K562 (cell line): Measurements from ENCODE around the gene HFE. TPM values are rescaled to one million over a fixed set of nuclear protein-coding genes. Genes with fewer than 3 reads are reported as not detected.

ENCODE experiments used
- ATAC-seq: fragments of 200-7000 bp; cut with Tn5 transposase; 3 replicates; pipeline ENCODE4 v1.9.1; 2020; ENCODE audit warnings: moderate library complexity
- BruUV-seq: library from RNA; stranded (reverse); fragments of 400-500 nt; replicated peaks from 2 replicates; lab custom pipeline; 2021; lab: Mats Ljungman, UMichigan
- CTCF ChIA-PET: fragments of 300-600 bp; formaldehyde crosslinking; extraction: SDS; loops from one replicate; lab custom pipeline; 2021; ENCODE audit warnings: low intra/inter-chr PET ratio; lab: Yijun Ruan, JAX
- POLR2A ChIA-PET: fragments of 300-600, 350-650 bp; sonication (Branson Sonifier 250); formaldehyde crosslinking; extraction: SDS; loops from one replicate; lab custom pipeline; 2021; ENCODE audit warnings: antibody characterized with exemption, inconsistent platforms; lab: Yijun Ruan, JAX
- DNase-seq, 4 experiments: peaks; one replicate each; pipeline versions ENCODE4 v3.0.0 to v3.0.0-alpha.2; 2011 to 2018; ENCODE audit warnings: low spot score in 3 of 4, mixed read lengths in 3 of 4; ENCODE audit errors: extremely low read depth in 1 of 4
- FAIRE-seq: peaks from 2 replicates; lab custom pipeline; 2011; peaks lifted over from hg19 to GRCh38; lab: Jason Lieb, UNC
- H2AFZ ChIP-seq: 2 replicates; pipeline ENCODE4 v1.6.0; 2011; ENCODE audit warnings: low read depth, low read length, control low read depth, inconsistent platforms
- H3K27ac ChIP-seq: fragments of 200-600 bp; 3 replicates; pipeline ENCODE4 v1.8.0; 2011; ENCODE audit warnings: low read depth, mild to moderate bottlenecking, control low read depth, inconsistent platforms, low read length, moderate library complexity, mixed read lengths; ENCODE audit errors: extremely low read depth
- H3K27me3 ChIP-seq, 2 experiments: fragments of 300-600 bp in 1 of 2; 2 replicates in 1 of 2; 3 replicates in 1 of 2; pipeline versions ENCODE4 v1.6.0 to v1.8.0; 2011; ENCODE audit warnings: inconsistent platforms in 2 of 2, low read length in 2 of 2, mild to moderate bottlenecking in 1 of 2, mixed read lengths in 1 of 2, moderate library complexity in 1 of 2; ENCODE audit not compliant: control insufficient read depth in 2 of 2, insufficient read depth in 2 of 2
- H3K36me3 ChIP-seq: fragments of 300-600 bp; 3 replicates; pipeline ENCODE4 v1.8.0; 2011; ENCODE audit warnings: mild to moderate bottlenecking, low read length, inconsistent platforms; ENCODE audit not compliant: control insufficient read depth, insufficient read depth
- H3K4me1 ChIP-seq, 2 experiments: fragments of 200-600 bp in 1 of 2; replicated peaks in 1 of 2; 2 replicates in 1 of 2; 3 replicates in 1 of 2; pipeline versions ENCODE4 v1.5.1 to v1.8.0; 2011; ENCODE audit warnings: inconsistent platforms in 2 of 2, low read length in 2 of 2, mild to moderate bottlenecking in 1 of 2, mixed read lengths in 1 of 2, moderate library complexity in 1 of 2; ENCODE audit not compliant: control insufficient read depth in 2 of 2, insufficient read depth in 2 of 2
- H3K4me2 ChIP-seq: 2 replicates; pipeline ENCODE4 v1.6.1; 2011; ENCODE audit warnings: low read length, control low read depth, inconsistent platforms, mixed read lengths; ENCODE audit not compliant: insufficient read depth
- H3K4me3 ChIP-seq: fragments of 200-600 bp; sonication (generic), shearing (Covaris generic); 2 replicates; pipeline ENCODE4 v1.5.1; 2016; ENCODE audit warnings: control low read depth, inconsistent platforms
- H3K79me2 ChIP-seq: fragments of 200-600 bp; 3 replicates; pipeline ENCODE4 v1.8.0; 2011; ENCODE audit warnings: low read length, inconsistent platforms; ENCODE audit not compliant: control insufficient read depth, insufficient read depth
- H3K9ac ChIP-seq, 2 experiments: 2 replicates each; pipeline versions ENCODE4 v1.6.0 to v1.6.1; 2011; ENCODE audit warnings: low read depth in 2 of 2, low read length in 2 of 2, control low read depth in 1 of 2, inconsistent platforms in 1 of 2, mild to moderate bottlenecking in 1 of 2, mixed read lengths in 1 of 2; ENCODE audit not compliant: insufficient read depth in 1 of 2
- H3K9me1 ChIP-seq: one replicate; pipeline ENCODE4 v1.6.0; 2011; ENCODE audit warnings: inconsistent platforms, mild to moderate bottlenecking, low read length, moderate library complexity; ENCODE audit not compliant: control insufficient read depth, insufficient read depth
- H3K9me3 ChIP-seq: replicated peaks from 2 replicates; pipeline ENCODE4 v1.5.1; 2011; ENCODE audit warnings: low read depth, low read length, inconsistent platforms; ENCODE audit not compliant: control insufficient read depth, insufficient read depth
- H4K20me1 ChIP-seq: replicated peaks from 2 replicates; pipeline ENCODE4 v1.6.1; 2011; ENCODE audit warnings: low read length, inconsistent platforms, mixed read lengths; ENCODE audit not compliant: control insufficient read depth, insufficient read depth
- CBFA2T2 ChIP-seq: fragments of 450-650 bp; conservative IDR thresholded peaks from 2 replicates; pipeline ENCODE4 v1.6.1; 2017; ENCODE audit warnings: mild to moderate bottlenecking
- CCAR2 ChIP-seq: fragments of 200-400 bp; formaldehyde crosslinking; IDR thresholded peaks from 2 replicates; pipeline ENCODE4 v1.6.1; 2017; ENCODE audit warnings: mild to moderate bottlenecking, low read depth, low read length
- CEBPB ChIP-seq: fragments of 450-650 bp; IDR thresholded peaks from 2 replicates; pipeline ENCODE4 v1.6.1; 2016; ENCODE audit warnings: missing genetic modification characterization, missing compliant biosample characterization
- CTCFL ChIP-seq: IDR thresholded peaks from 2 replicates; pipeline ENCODE4 v1.6.1; 2011; ENCODE audit warnings: borderline replicate concordance, low read depth, mild to moderate bottlenecking, moderate library complexity, low read length; ENCODE audit not compliant: insufficient read depth, poor library complexity, severe bottlenecking
- ELF2 ChIP-seq: fragments of 250-450 bp; sonication (Bioruptor Pico); IDR thresholded peaks from 2 replicates; pipeline ENCODE4 v1.5.0; 2021; ENCODE audit warnings: mild to moderate bottlenecking
- FOSL1 ChIP-seq: fragments of 200-800 bp; sonication (Bioruptor generic); conservative IDR thresholded peaks from 2 replicates; pipeline ENCODE4 v1.6.1; 2016; ENCODE audit warnings: missing genetic modification characterization, missing compliant biosample characterization
- MAFG ChIP-seq: fragments of 450-650 bp; conservative IDR thresholded peaks from 2 replicates; pipeline ENCODE4 v1.6.1; 2016; ENCODE audit warnings: missing genetic modification characterization, missing compliant biosample characterization
- MXI1 ChIP-seq: IDR thresholded peaks from 2 replicates; pipeline ENCODE4 v1.6.1; 2011; ENCODE audit warnings: low read depth, mild to moderate bottlenecking, improper control_type of control experiment, low read length
- NCOA1 ChIP-seq: fragments of 450-650 bp; IDR thresholded peaks from 2 replicates; pipeline ENCODE4 v1.6.1; 2016; ENCODE audit warnings: low read depth
- NCOA2 ChIP-seq, 2 experiments: fragments of 450-650 bp; IDR thresholded peaks; 2 replicates each; pipeline ENCODE4 v1.6.1; 2018; ENCODE audit warnings: mild to moderate bottlenecking in 2 of 2, moderate library complexity in 1 of 2; ENCODE audit not compliant: partially characterized antibody in 2 of 2
- NFIC ChIP-seq: fragments of 450-650 bp; IDR thresholded peaks from 2 replicates; pipeline ENCODE4 v1.6.1; 2017; ENCODE audit warnings: mild to moderate bottlenecking, inconsistent platforms
- PHF8 ChIP-seq: fragments of 200-600 bp; sonication (generic); IDR thresholded peaks from 2 replicates; pipeline ENCODE4 v1.6.1; 2012; ENCODE audit warnings: mixed run types, mild to moderate bottlenecking, inconsistent platforms, low read length, moderate library complexity, borderline replicate concordance
- SAP30 ChIP-seq: fragments of 200-600 bp; sonication (generic); IDR thresholded peaks from 2 replicates; pipeline ENCODE4 v1.6.1; 2012; ENCODE audit warnings: borderline replicate concordance, low read depth, mild to moderate bottlenecking, moderate library complexity, low read length, control low read depth, inconsistent platforms; ENCODE audit not compliant: insufficient read depth, poor library complexity, severe bottlenecking
- SMARCA4 ChIP-seq: fragments of 450-650 bp; IDR thresholded peaks from 2 replicates; pipeline ENCODE4 v1.6.1; 2016
- SMARCA5 ChIP-seq: fragments of 450-650 bp; IDR thresholded peaks from 2 replicates; pipeline ENCODE4 v1.6.1; 2016
- SMARCB1 ChIP-seq: IDR thresholded peaks from 2 replicates; pipeline ENCODE4 v1.6.1; 2011; ENCODE audit warnings: improper control_type of control experiment, low read depth; ENCODE audit not compliant: insufficient read length
- SRSF9 ChIP-seq: fragments of 200-400 bp; formaldehyde crosslinking; IDR thresholded peaks from 2 replicates; pipeline ENCODE4 v1.6.1; 2017; ENCODE audit warnings: low read depth, low read length, borderline replicate concordance
- SUPT5H ChIP-seq: fragments of 450-650 bp; IDR thresholded peaks from 2 replicates; pipeline ENCODE4 v1.6.1; 2016
- TAL1 ChIP-seq: fragments of 450-650 bp; IDR thresholded peaks from 2 replicates; pipeline ENCODE4 v1.6.1; 2016; ENCODE audit warnings: mild to moderate bottlenecking
- ZBTB8A ChIP-seq: fragments of 450-650 bp; IDR thresholded peaks from 2 replicates; pipeline ENCODE4 v1.6.1; 2018; ENCODE audit warnings: mild to moderate bottlenecking, moderate library complexity; ENCODE audit not compliant: partially characterized antibody
- ZNF146 ChIP-seq: IDR thresholded peaks from one replicate; pipeline ENCODE4 v1.6.1; 2018; ENCODE audit warnings: missing compliant biosample characterization; ENCODE audit not compliant: unreplicated experiment
- ZNF274 ChIP-seq: IDR thresholded peaks from 2 replicates; pipeline ENCODE4 v1.6.1; 2011; ENCODE audit warnings: low read depth, mild to moderate bottlenecking, low read length, moderate library complexity, borderline replicate concordance
- ZNF589 ChIP-seq: fragments of 200-800 bp; sonication (Bioruptor generic); IDR thresholded peaks from 2 replicates; pipeline ENCODE4 v1.6.1; 2016; ENCODE audit warnings: low read depth, missing genetic modification characterization, missing compliant biosample characterization
- WGBS: fragments of 100-300 bp; shearing (Covaris generic); methylation state at CpG from one replicate; pipeline ENCODE4 v1.1.6; 2016; ENCODE audit warnings: low coverage, mixed read lengths; ENCODE audit not compliant: insufficient coverage; ENCODE audit errors: missing lambda C conversion rate; 5-methylcytosine and 5-hydroxymethylcytosine counted together
- in situ Hi-C: fragments of 300-500 bp; cut with MboI; formaldehyde crosslinking; loops from 4 replicates; pipeline ENCODE4 v1.15.0; 2018; ENCODE audit warnings: inconsistent platforms, mixed read lengths
- intact Hi-C: fragments of 100-400 bp; cut with micrococcal nuclease; formaldehyde crosslinking; loops from 2 replicates; pipeline ENCODE4 v1.14.2; 2022
- polyA plus RNA-seq, 8 experiments: library from polyadenylated mRNA; depleted of rRNA in 4 of 8; stranded (reverse) in 5 of 8; unstranded in 3 of 8; fragments of >200 nt; fragmentation: Nextera tagmentation in 2 of 8; fragmentation: Illumina TruSeq in 1 of 8; extraction: Ambion mirVana in 2 of 8; extraction: Trizol in 1 of 8; gene quantifications; 2 replicates each; pipeline versions ENCODE4 v1.2.1 to v1.2.3, GENCODE V29; 2011 to 2014; ENCODE audit warnings: inconsistent platforms in 1 of 8, missing spikeins in 1 of 8
- total RNA-seq, 7 experiments: library from RNA; depleted of rRNA in 6 of 7; stranded (reverse); fragments of >200 nt in 6 of 7; fragmentation: Illumina TruSeq in 2 of 7; extraction: Trizol in 2 of 7; gene quantifications; 2 replicates each; pipeline versions ENCODE4 v1.2.1 to v1.2.3, GENCODE V29; 2011 to 2021; ENCODE audit warnings: low replicate concordance in 1 of 7

Gene HFE
- total and polyA plus RNA-seq, 9 of the 15 experiments (the other 6 are each of a cell fraction or from before 2014, with no cell fraction given) = 0.14 to 1.2 (median 0.76) TPM

GRCh38 chr6:26056583-26057350, 30.5 kb upstream of the HFE start:
- Histone ChIP-seq H3K79me2 (peaks cover 34% of the 10 kb centered on the region), H3K4me3 (peak overlapping the region; percentile 60), H3K9me1 (no peaks in the 10 kb centered on the region), H3K27me3 (no peaks in the 10 kb centered on the region), H3K4me1 (peaks cover under 1 to 25% of the 10 kb centered on the region in 2 experiments), H2AFZ (peak overlapping the region; percentile 75), H4K20me1 (no peaks in the 10 kb centered on the region), H3K9me3 (no peaks in the 10 kb centered on the region), H3K27ac (peak overlapping the region; percentile 94), H3K36me3 (no peaks in the 10 kb centered on the region; the same call in 2 of the 3 replicates), H3K4me2 (peak overlapping the region; percentile 99), H3K9ac (peak overlapping the region; percentile 89 to 94)
- BruUV-seq = no TSS peak
- ATAC-seq (peak; percentile 12; the same call in 2 of the 3 replicates), FAIRE-seq (peak; percentile 55), DNase-seq (peak; percentile 67 to 78 (median 71))
- WGBS = 0% methylated on average over 14 of the region's 14 CpGs
- ChIA-PET POLR2A (interaction anchor here (0.5 to 23.0 kb wide), 26 partner anchors 11 to 1292 kb away, joined by 3 to 597 read pairs (median 4); partner anchors contain the start of gene HFE), CTCF (interaction anchor here (0.6 kb wide), 1 partner anchor 99 kb away, joined by 3 read pairs; a partner anchor contains a TSS)
- in situ Hi-C loops = no loop called here
- intact Hi-C loops = loop anchor here (1.0 to 2.0 kb wide), 6 partner anchors 30 to 160 kb away; a partner anchor contains a TSS
- TF ChIP-seq CCAR2 (no peak), NFIC (no peak), MXI1 (0 out of 2 replicates have a peak, but pooled peaks have one; percentile 7), ELF2 (CRISPR knock-in tag) (no peak), SRSF9 (no peak), ZBTB8A (no peak), SMARCA4 (no peak), PHF8 (no peak), MAFG (no peak), NCOA1 (no peak), CBFA2T2 (no peak), FOSL1 (tag) (peak; percentile 14; the same call in 1 of the 2 replicates), ZNF589 (CRISPR knock-in tag) (peak; percentile 87; the same call in 1 of the 2 replicates), SMARCA5 (no peak), ZNF274 (no peak), CTCFL (no peak), ZNF146 (CRISPR knock-in tag) (no peak), SMARCB1 (no peak), SUPT5H (no peak), TAL1 (no peak), NCOA2 (IDR thresholded peaks at IDR 0.05; ENCODE audit: partially characterized antibody in 2 of 2) (no peak), SAP30 (no peak), CEBPB (tag) (peak; percentile 82)
